Measurements from ENCODE around the gene DYNC2I2.
A peak's percentile ranks its signal among the peaks of the same experiment; 100 is the strongest.
"Not testable (repeated sequence)": the region's sequence is repeated elsewhere in the genome, so short reads cannot be mapped to it uniquely, and the experiment has no call there.

The DYNC2I2 gene

DNA sequence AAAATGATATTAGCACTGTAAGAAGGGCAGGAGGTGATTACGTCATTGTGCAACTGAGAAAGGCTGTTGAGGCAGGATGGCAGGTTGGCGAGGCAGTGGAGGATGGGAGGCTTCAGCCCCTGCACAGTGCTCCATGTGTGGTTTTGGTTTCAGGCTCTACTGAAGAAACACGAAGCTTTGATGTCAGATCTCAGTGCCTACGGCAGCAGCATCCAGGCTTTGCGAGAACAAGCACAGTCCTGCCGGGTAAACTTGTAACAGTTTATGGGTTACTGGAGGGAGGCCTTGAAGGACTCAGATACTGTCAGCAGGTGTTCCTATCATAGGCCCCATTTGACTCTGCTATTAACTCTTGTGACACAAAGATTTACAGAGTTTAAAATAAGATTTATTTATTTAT lies 69.2 kb downstream of the DYNC2I2 start:
- no peak for TF ChIP-seq MYC (IDR thresholded peaks at IDR 0.05; ENCODE audit: low read depth, low read length)
- TF ChIP-seq POLR2A (IDR thresholded peaks at IDR 0.05; ENCODE audit: extremely low read depth, insufficient read length): no peak
- TF ChIP-seq, protein P1, sequence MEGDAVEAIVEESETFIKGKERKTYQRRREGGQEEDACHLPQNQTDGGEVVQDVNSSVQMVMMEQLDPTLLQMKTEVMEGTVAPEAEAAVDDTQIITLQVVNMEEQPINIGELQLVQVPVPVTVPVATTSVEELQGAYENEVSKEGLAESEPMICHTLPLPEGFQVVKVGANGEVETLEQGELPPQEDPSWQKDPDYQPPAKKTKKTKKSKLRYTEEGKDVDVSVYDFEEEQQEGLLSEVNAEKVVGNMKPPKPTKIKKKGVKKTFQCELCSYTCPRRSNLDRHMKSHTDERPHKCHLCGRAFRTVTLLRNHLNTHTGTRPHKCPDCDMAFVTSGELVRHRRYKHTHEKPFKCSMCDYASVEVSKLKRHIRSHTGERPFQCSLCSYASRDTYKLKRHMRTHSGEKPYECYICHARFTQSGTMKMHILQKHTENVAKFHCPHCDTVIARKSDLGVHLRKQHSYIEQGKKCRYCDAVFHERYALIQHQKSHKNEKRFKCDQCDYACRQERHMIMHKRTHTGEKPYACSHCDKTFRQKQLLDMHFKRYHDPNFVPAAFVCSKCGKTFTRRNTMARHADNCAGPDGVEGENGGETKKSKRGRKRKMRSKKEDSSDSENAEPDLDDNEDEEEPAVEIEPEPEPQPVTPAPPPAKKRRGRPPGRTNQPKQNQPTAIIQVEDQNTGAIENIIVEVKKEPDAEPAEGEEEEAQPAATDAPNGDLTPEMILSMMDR (IDR thresholded peaks at IDR 0.05; ENCODE audit: low read depth, low read length): no peak
- TF ChIP-seq, protein P2, sequence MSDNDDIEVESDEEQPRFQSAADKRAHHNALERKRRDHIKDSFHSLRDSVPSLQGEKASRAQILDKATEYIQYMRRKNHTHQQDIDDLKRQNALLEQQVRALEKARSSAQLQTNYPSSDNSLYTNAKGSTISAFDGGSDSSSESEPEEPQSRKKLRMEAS (IDR thresholded peaks at IDR 0.05; ENCODE audit: low read depth, low read length): no peak
- H3K4me3 ChIP-seq (ENCODE audit: low read depth, low read length): no peak overlapping the region
- peak; percentile 11 for DNase-seq (ENCODE audit: low read depth)

DNA sequence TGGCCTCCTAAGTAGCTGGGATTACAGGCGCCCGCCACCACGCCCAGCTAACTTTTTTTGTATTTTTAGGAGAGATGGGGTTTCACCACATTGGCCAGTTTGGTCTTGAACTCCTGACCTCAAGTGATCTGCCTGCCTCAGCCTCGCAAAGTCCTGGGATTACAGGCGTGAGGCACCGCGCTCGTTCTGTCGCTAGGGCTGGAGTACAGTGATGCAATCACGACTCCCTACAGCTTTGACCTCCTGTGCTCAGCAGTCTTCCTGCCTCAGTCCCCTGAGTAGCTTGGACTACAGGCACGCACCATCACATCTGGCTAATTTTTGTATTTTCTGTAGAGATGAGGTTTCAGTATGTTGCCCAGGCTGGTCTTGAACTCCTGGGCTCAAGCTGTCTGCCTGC lies 69.7 kb downstream of the DYNC2I2 start:
- H3K4me3 ChIP-seq (ENCODE audit: low read depth, low read length): not testable (repeated sequence)
- DNase-seq (ENCODE audit: low read depth): peak; percentile 50

DNA sequence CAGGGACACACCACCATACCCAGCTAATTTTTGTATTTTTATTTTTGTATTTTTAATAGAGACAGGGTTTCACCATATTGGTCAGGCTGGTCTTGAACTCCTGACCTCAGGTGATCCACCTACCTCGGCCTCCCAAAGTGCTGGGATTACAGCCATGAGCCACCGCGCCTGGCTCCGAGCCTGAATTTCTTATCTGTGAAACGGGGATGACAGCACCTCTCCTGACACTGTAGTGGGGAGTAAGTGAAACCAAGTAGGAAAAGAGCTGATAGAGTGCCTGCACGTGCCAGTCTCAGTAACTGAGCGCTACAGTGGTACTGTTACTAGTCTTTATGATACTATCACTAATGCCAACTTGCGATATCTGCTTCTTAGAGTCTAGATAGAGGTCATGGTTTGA lies 71.5 kb downstream of the DYNC2I2 start:
- not testable (repeated sequence) for H3K4me3 ChIP-seq (ENCODE audit: low read depth, low read length); DNase-seq (ENCODE audit: low read depth)
